Peyer's patch (tissue), 4 donors: ENCODE data around the gene TANGO6.

Experiments used
- CTCF ChIP-seq, 6 experiments: fragments of 450-650 bp in 4 of 6; fragments of 200-600 bp in 2 of 6; sonication (generic) in 1 of 6; IDR thresholded peaks; one replicate each; pipeline ENCODE4 v1.5.1; 2017 to 2019; ENCODE audit warnings: antibody characterized with exemption in 6 of 6, mild to moderate bottlenecking in 3 of 6, moderate library complexity in 1 of 6
- POLR2A ChIP-seq, 2 donors: fragments of 450-650 bp; IDR thresholded peaks; one replicate each; pipeline ENCODE4 v1.5.1; 2017; ENCODE audit warnings: antibody characterized with exemption in 2 of 2, mild to moderate bottlenecking in 2 of 2, moderate library complexity in 2 of 2

GRCh38 chr16:68873635-68874471 is 30.5 kb downstream of the TANGO6 start:
- TF ChIP-seq POLR2A (IDR thresholded peaks at IDR 0.05) (no peak), CTCF (IDR thresholded peaks at IDR 0.05) (no peak)
